GM21390 (cell line): ENCODE results near the gene KBTBD2.
"Not testable (repeated sequence)": the region's sequence is repeated elsewhere in the genome, so short reads cannot be mapped to it uniquely, and the experiment has no call there.

ENCODE experiments used
- ATAC-seq: cut with Tn5 transposase; IDR thresholded peaks from one replicate; pipeline ENCODE4 v1.9.1; 2021; ENCODE audit not compliant: unreplicated experiment

KBTBD2 gene

GRCh38 chr7:32893722-32894121 lies 2.2 kb upstream of the KBTBD2 start:
- no peak for ATAC-seq

- ATAC-seq, result no peak
These were observed 1.6 kb upstream of the KBTBD2 start for GRCh38 chr7:32893207-32893524.

- peak; percentile 10 for ATAC-seq
These were observed 1.1 kb upstream of the KBTBD2 start for GRCh38 chr7:32892521-32893206.

GRCh38 chr7:32891800-32892520 lies 400 bp upstream of the KBTBD2 start:
- peak; percentile 46 for ATAC-seq

- ATAC-seq, result no peak
These were observed 842 bp downstream of the KBTBD2 start for GRCh38 chr7:32890793-32891042.

GRCh38 chr7:32890010-32890792 lies 1.4 kb downstream of the KBTBD2 start:
- peak; percentile 34 for ATAC-seq

GRCh38 chr7:32888505-32888904 lies 3.1 kb downstream of the KBTBD2 start:
- ATAC-seq, result no peak

- ATAC-seq, result no peak
These were observed 4.2 kb downstream of the KBTBD2 start for GRCh38 chr7:32887395-32887794.

- no peak for ATAC-seq
These were observed 10.2 kb downstream of the KBTBD2 start for GRCh38 chr7:32881074-32881982.

GRCh38 chr7:32879460-32879859 lies 12.1 kb downstream of the KBTBD2 start:
- no peak for ATAC-seq

GRCh38 chr7:32878023-32878422 lies 13.5 kb downstream of the KBTBD2 start:
- ATAC-seq, result not testable (repeated sequence)

GRCh38 chr7:32872421-32872820 lies 19.1 kb downstream of the KBTBD2 start:
- ATAC-seq, result no peak

GRCh38 chr7:32871624-32872371 lies 19.8 kb downstream of the KBTBD2 start:
- ATAC-seq, result peak; percentile 86

GRCh38 chr7:32870298-32870697 lies 21.3 kb downstream of the KBTBD2 start:
- ATAC-seq, result no peak

GRCh38 chr7:32869716-32870115 lies 21.8 kb downstream of the KBTBD2 start:
- ATAC-seq, result no peak

GRCh38 chr7:32868116-32868515 lies 23.4 kb downstream of the KBTBD2 start:
- ATAC-seq, result no peak

GRCh38 chr7:32865448-32866030 lies 26.0 kb downstream of the KBTBD2 start:
- no peak for ATAC-seq

GRCh38 chr7:32863872-32864271 lies 27.7 kb downstream of the KBTBD2 start:
- not testable (repeated sequence) for ATAC-seq

- no peak for ATAC-seq
These were observed 31.5 kb downstream of the KBTBD2 start for GRCh38 chr7:32860090-32860489.

GRCh38 chr7:32858648-32859047 lies 32.9 kb downstream of the KBTBD2 start:
- ATAC-seq, result no peak
